Type B pancreatic cell (in vitro differentiated cells): ENCODE data around the gene GRAMD2A. TPM values are rescaled to one million over a fixed set of nuclear protein-coding genes. Genes with fewer than 3 reads are reported as not detected.
A peak's percentile ranks its signal among the peaks of the same experiment; 100 is the strongest.

Experiments
- DNase-seq: peaks from one replicate; pipeline ENCODE4 v3.0.0; 2021; ENCODE audit warnings: mixed read lengths; ENCODE audit not compliant: unreplicated experiment; ENCODE audit errors: extremely low spot score
- H3K27ac Mint-ChIP-seq: 2 replicates; pipeline ENCODE4 v1.8.0; 2021; ENCODE audit warnings: mild to moderate bottlenecking, mixed read lengths
- H3K27me3 Mint-ChIP-seq: 2 replicates; pipeline ENCODE4 v1.8.0; 2021; ENCODE audit warnings: mixed read lengths
- H3K36me3 Mint-ChIP-seq: 2 replicates; pipeline ENCODE4 v1.8.0; 2021; ENCODE audit warnings: mixed read lengths
- H3K4me1 Mint-ChIP-seq: one replicate; pipeline ENCODE4 v1.8.0; 2021; ENCODE audit warnings: mixed read lengths; ENCODE audit not compliant: unreplicated experiment
- H3K4me3 Mint-ChIP-seq: 2 replicates; pipeline ENCODE4 v1.8.0; 2021; ENCODE audit warnings: mild to moderate bottlenecking, mixed read lengths
- H3K9me3 Mint-ChIP-seq: 2 replicates; pipeline ENCODE4 v1.8.0; 2021; ENCODE audit warnings: mixed read lengths
- CTCF ChIP-seq: fragments of 200-600 bp; sonication (generic); conservative IDR thresholded peaks from 2 replicates; pipeline ENCODE4 v1.5.0; 2021; ENCODE audit warnings: antibody characterized with exemption, mild to moderate bottlenecking
- total RNA-seq: library from RNA; stranded (reverse); gene quantifications from 2 replicates; pipeline ENCODE4 v1.2.1, GENCODE V29; 2021; ENCODE audit warnings: low replicate concordance

The GRAMD2A gene
- total RNA-seq, 1 donor from 2014 or later = 6.0 TPM

- Mint-ChIP-seq H3K27me3 (no peaks in the 10 kb centered on the region), H3K36me3 (no peaks in the 10 kb centered on the region), H3K4me1 (peaks cover 10% of the 10 kb centered on the region), H3K27ac (peak overlapping the region; percentile 62), H3K4me3 (peak overlapping the region; percentile 80), H3K9me3 (no peaks in the 10 kb centered on the region)
- DNase-seq = no peak
- peak; percentile 93 for TF ChIP-seq CTCF
Observed at GRCh38 chr15:72155635-72156616, 41.7 kb downstream of the GRAMD2A start.

- Mint-ChIP-seq H3K4me3 (peak overlapping the region; percentile 80), H3K27me3 (no peaks in the 10 kb centered on the region), H3K9me3 (no peaks in the 10 kb centered on the region), H3K36me3 (no peaks in the 10 kb centered on the region), H3K4me1 (peaks cover 10% of the 10 kb centered on the region), H3K27ac (peak overlapping the region; percentile 62)
- TF ChIP-seq CTCF = no peak
- no peak for DNase-seq
Observed at GRCh38 chr15:72155003-72155621, 42.5 kb downstream of the GRAMD2A start.

GRCh38 chr15:72154316-72154715 is 43.3 kb downstream of the GRAMD2A start:
- DNase-seq = no peak
- Mint-ChIP-seq H3K27ac (no peak overlapping the region), H3K9me3 (no peaks in the 10 kb centered on the region), H3K27me3 (no peaks in the 10 kb centered on the region), H3K4me1 (peaks cover 10% of the 10 kb centered on the region), H3K4me3 (no peak overlapping the region), H3K36me3 (no peaks in the 10 kb centered on the region)
- TF ChIP-seq CTCF = no peak

GRCh38 chr15:72153269-72154000 is 44.2 kb downstream of the GRAMD2A start:
- no peaks in the 10 kb centered on the region for H3K9me3 Mint-ChIP-seq

More at GRCh38 chr15:72153269-72154000, 44.2 kb downstream of the GRAMD2A start:
- no peaks in the 10 kb centered on the region for H3K27me3 Mint-ChIP-seq
- H3K4me3 Mint-ChIP-seq = no peak overlapping the region
- peaks cover 10% of the 10 kb centered on the region for H3K4me1 Mint-ChIP-seq
- no peaks in the 10 kb centered on the region for H3K36me3 Mint-ChIP-seq
- H3K27ac Mint-ChIP-seq = no peak overlapping the region
- TF ChIP-seq CTCF = no peak
- no peak for DNase-seq
